Hematopoietic multipotent progenitor cell (in vitro differentiated cells): ENCODE data around the gene C1RL. TPM values are rescaled to one million over a fixed set of nuclear protein-coding genes. Genes with fewer than 3 reads are reported as not detected.
"Not testable (repeated sequence)": the region's sequence is repeated elsewhere in the genome, so short reads cannot be mapped to it uniquely, and the experiment has no call there.

Experiments
- DNase-seq, 3 donors: peaks; one replicate each; pipeline ENCODE4 v3.0.0-alpha.2; 2011 to 2015; ENCODE audit warnings: low read depth in 2 of 3, low spot score in 2 of 3
- total RNA-seq: library from RNA; depleted of rRNA; stranded (reverse); fragments of >200 nt; gene quantifications from one replicate; pipeline ENCODE4 v1.2.3, GENCODE V29; 2012

The C1RL gene
- total RNA-seq, 1 donor: 71.9 TPM

- DNase-seq: no peak
Observed at GRCh38 chr12:7116916-7117315, 7.9 kb upstream of the C1RL start.

DNA sequence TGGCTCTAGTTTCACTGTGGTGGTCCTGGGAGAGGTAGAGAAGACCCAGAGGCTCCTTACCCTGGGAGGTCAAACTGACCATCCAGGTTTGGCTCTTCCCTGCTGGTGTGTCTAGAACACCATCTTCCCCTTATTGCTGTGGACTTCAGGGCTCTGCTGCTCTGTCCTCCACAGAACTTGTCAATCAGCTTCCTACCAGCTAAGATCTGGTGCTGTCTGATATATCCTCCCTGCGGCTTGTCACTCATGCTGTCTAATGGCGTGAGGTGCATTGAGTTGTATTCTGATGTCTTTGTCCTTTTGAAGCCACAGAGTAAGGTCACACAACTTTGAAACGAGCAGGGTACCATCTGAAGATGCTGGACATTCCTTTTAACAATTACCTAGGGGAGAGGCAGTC, 7.2 kb upstream of the C1RL start:
- no peak for DNase-seq

DNA sequence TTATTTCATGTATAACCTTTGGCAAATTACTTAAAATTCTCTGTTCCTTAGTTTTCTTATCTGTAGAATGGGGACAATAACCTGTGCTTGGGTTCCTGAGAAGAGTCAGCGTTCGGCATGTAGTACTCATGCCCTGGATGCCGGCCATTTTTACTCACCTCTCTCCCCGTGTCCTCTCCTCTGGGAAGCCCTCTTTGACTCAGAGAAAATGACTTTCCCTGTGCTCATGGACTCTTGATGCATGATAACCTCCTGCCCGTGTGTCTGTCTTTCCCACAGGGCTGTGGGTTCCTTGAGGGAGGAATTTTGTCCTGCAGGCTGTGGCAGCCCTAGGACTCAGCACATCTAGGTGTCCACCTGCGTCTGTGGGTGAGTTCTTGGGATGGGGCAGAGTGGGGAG, 5.8 kb upstream of the C1RL start:
- no peak for DNase-seq

DNA sequence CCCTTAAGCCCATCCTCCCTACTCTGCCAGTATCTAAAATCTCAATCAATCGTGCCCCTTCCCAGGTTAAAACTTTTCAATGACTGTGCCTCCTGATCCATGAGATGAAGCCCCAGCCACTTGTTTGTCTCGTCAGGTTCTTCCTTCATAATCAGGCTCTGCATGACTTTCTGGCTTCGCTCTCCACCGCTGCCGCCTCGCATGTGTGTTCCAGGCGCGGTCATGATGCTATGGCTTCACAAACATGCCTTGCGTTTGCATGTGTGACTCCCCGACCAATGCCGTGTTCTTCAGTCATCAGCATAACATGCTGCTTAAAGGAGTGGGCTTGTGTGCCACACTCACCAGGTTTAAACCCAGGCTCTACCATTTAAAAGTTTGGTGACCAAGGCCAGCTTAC, 5.0 kb upstream of the C1RL start:
- no peak for DNase-seq

DNA sequence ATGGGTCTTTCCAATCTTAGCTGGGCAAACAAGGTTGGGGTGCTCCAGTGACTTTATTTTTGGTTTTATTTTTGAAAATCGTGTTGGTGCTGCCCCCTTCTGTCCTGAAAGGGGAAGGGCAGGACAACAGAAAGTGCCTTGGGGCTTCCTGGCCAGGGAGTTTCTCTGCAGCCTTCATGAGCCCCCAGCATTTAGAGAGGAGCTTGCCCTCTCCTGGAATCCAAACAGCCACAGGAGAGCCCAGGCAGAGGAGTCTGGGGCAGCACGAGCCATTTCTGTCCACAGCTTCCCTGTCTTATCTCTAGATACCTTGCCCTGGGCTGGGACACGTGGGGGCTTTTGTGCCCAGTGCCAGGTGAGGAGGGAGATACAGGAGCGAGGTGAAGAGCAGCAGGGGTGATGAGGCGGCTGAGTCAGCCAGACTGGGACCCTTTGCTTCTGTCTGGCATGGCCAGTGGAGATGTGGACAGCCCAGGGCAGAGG, 4.4 kb upstream of the C1RL start:
- DNase-seq: peak in 2 of 3 donors; percentile 49 to 67

DNA sequence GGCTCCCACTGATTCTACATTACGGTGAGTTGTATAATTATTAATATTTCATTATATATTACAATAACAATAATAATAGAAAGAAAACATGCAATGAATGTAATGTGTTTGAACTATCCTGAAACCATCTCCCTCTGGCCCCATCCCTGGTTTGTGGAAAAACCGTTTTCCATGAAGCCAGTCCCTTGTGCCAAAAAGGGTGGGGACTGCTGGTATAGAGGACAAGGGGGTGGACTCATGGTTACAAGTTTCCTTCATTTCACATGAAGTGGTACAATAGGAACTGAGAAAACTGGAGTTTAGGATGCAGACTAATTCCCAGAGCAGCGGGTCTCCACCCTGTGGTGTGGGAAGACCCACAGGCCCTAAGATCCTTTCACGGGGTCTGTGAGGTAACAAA, 3.0 kb upstream of the C1RL start:
- DNase-seq: no peak

GRCh38 chr12:7110661-7111060, 1.6 kb upstream of the C1RL start:
- DNase-seq: no peak

DNA sequence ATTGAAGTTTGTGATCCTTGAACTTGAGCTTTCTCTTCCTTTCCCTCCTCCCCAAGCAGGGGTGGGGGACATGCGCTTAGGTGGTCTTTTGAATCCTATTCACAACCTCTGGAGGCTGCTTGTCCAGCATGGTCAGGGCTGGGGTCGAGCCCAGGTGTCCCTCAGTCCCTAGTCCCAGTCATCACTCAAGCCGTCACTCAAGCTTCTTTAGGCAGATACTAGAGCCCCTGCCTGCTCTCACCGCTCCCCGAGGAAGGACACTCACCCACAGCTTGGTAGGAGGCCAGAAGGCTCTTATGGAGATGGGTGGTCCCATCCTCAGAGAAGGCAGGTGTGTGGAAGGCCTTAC, 532 bp upstream of the C1RL start:
- DNase-seq: no peak

- peak in 2 of 3 donors; percentile 69 to 80 for DNase-seq
Observed at GRCh38 chr12:7108003-7108795, 815 bp downstream of the C1RL start.

- DNase-seq: no peak
Observed at GRCh38 chr12:7107636-7108002, 1.4 kb downstream of the C1RL start.

DNA sequence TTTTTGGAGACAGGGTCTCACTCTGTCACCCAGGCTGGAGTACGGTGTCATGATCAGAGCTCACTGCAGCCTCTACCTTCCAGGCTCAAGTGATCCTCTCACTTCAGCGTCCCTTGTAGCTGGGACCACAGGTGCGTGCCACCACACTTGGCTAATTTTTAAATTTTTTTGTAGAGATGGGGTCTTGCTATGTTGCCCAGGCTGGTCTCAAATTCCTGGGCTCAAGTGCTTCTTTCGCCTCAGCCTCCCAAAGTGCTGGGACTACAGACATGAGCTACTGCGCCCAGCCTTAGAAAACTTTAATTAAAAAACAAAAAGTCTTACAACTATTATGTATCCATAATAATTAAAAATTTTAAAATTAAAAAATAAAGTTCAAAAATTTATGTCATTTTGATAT, 1.8 kb downstream of the C1RL start:
- not testable (repeated sequence) for DNase-seq

DNA sequence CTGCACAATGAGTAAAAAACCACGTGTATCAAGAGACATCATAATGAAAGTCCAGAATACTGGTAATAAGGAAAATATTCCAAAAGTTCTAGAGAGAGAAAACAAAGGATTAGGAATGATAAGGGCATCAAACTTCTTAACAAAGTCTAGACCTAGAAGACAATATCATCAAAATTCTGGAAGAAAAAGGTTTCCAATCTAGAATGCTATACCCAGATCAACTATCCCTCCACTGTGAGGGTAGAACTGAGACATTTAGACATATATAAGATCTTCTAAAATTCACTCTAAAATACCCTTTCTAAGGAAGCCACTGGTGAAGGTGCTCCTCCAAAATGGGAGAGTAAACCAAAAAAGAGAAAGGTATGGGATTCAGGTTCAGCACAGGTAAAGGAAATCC, 2.9 kb downstream of the C1RL start:
- DNase-seq: no peak

GRCh38 chr12:7103837-7104584, 5.0 kb downstream of the C1RL start:
- no peak for DNase-seq

DNA sequence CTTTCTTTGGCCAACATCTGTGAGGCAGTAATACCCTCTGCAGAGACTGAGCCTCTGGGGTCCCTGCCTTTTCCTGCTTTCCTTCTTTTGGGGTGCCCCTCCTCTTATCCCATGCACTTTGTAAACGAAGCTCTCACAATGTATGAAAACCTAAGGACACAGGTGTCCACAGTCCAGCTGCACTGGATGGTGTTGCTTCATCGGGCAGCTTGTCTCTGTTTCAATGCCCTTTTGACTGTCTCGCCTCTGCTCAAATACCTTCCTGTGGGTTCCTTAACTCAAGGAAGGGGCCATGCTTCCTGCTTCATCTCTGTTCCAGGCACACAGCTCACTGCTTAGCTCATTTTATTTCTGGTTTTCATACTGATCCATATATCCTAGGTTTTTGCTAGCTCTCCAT, 6.4 kb downstream of the C1RL start:
- DNase-seq: no peak

DNA sequence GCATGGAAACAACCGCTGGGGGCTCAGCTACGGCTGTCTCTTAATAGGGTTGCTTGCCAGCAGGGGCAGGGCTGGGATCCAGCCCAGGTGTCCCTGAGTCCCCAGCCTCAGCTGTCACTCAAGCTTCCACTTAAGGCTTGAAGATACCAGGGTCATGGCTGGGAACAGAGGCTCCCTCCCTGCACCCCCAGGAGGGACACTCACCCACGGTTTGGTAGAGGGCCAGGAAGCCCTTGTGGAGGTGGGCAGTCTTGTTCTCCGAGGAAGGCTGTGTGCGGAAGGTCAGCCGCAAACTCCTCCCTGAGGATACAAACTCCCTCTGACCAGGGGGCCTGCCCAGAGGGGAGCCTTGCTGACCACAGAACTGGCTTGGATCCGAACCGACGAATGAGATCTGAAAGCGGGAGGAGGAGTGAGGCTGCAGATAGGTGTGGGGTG, 7.3 kb downstream of the C1RL start:
- DNase-seq: no peak

DNA sequence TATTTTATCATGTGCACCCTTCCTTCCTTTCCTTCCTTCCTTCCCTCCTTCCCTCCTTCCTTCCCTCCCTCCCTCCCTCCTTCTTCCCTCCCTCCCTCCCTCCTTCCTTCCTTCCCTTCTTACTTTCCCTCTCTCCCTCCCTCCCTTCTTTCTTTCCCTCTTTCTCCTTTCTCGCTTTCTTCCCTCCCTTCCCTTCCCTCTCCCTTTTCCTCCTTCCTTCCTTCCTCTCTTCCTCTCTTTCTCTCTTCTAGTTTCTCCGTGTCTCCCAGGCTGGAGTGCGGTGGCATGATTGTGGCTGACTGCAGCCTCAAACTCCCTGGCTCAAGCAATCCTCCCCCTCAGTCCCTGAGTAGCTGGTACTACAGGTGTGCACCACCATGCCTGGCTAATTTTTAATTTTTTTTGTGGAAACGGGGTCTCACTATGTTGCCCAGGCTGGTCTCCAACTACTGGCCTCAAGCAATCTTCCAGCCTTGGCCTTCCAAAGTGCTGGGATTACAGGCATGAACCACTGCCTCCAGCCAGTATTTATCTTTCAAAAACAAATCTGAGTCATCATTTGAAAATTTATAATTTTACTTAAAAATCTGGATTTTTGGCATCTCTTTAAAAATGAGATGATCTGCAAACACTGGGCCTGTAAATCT, 7.8 kb downstream of the C1RL start:
- DNase-seq: no peak

DNA sequence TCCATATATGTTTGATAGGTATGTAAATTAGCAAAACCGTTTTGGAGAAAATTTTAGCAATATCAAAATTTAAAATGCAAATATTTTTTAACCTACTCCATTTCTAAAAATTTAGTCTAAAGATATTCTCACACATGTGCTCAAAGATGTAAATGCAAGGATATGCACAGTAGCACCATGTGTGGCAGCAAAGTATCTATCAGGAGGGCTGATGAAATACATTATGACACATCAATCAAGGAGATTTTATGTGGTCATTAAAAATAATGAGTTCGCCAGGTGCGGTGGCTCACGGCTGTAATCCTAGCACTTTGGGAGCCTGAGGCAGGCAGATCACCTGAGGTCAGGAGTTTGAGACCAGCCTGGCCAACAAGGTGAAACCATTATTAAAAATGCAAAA, 8.8 kb downstream of the C1RL start:
- no peak for DNase-seq

GRCh38 chr12:7099290-7099996, 9.6 kb downstream of the C1RL start:
- DNase-seq: no peak

DNA sequence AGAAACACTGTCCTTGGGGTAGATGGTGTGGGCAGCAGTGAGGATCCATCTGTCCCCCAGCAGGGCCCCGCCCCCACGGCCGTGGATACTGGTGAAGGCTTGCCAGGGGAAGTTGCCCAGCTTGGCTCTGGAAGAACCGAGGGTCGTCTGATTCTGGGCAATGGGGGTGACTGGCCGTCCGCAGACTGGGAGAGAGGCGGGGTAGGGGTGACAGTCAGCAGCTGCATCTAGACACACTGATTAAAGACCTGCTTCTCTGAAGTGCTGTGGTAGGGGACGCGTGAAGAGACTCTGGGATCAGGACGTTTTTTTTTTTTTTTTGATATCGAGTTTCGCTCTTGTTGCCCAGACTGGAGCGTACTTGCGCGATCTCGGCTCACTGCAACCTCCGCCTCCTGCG, 12.0 kb downstream of the C1RL start:
- no peak for DNase-seq

DNA sequence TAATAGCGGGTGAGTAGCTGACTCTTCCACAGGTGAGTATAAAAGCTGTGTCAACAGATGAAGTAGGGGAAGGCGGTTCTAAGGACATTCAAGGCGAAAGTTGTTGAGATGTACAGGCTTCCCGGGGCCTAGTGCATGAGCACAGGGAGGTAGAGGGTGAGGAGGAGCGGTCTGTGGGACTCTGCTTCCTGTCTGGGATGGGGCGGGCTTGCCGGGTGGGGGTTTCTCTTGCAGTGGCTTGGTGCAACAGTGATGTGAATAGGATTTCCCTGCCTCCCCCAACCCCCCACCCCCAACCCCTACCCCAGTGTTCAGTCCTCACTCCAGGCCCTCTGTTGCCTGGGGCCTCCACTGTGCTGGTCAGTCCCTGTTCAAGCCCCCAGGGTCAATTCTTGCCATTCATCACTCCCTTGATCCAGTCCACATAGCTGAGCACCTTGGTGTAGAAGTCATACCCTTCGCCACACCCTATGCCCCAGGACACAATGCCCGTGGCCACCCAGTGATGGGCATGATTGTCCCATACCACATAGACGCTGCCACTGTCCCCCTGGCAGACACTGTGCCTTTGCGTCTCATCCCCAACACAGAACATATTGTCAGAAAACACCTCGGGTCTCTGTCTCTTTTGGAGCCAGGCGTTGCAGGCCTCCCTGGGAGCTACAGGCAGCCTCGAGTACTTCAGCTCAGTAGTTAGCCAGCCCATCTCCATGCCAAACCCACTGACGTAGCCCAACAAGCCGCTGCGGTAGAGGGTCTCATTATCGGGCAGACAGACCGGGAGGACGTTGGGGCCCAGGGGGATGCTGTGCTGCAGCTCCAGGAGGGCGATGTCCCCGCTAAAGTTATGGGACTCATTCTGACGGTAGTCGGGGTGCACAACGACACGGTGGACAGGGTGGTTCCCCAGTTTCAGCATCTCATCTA, 12.7 kb downstream of the C1RL start:
- no peak for DNase-seq
